Spleen (tissue), 11 donors: Measurements from ENCODE around the gene TNFSF10. TPM values are rescaled to one million over a fixed set of nuclear protein-coding genes. Genes with fewer than 3 reads are reported as not detected.

Experiments
- DNase-seq: peaks from one replicate; pipeline ENCODE4 v3.0.0-alpha.2; 2020
- H3K27ac ChIP-seq, 8 donors: fragments of 200-600 bp; sonication (generic) in 7 of 8; 1 replicate in 4 of 8; 2 replicates in 4 of 8; pipeline versions ENCODE4 v1.5.0 to v1.8.0; 2016 to 2021; ENCODE audit warnings: inconsistent platforms in 4 of 8, mild to moderate bottlenecking in 4 of 8, moderate library complexity in 1 of 8
- H3K27me3 ChIP-seq, 7 donors: fragments of 200-600 bp; sonication (generic) in 6 of 7; replicated peaks in 1 of 7; 1 replicate in 4 of 7; 2 replicates in 3 of 7; pipeline versions ENCODE4 v1.5.0 to v1.8.0; 2016 to 2021; ENCODE audit warnings: inconsistent platforms in 3 of 7, mild to moderate bottlenecking in 1 of 7
- H3K36me3 ChIP-seq, 6 donors: fragments of 200-600 bp; sonication (generic) in 5 of 6; 1 replicate in 4 of 6; 2 replicates in 2 of 6; pipeline versions ENCODE4 v1.5.0 to v1.8.0; 2016 to 2021; ENCODE audit warnings: inconsistent platforms in 2 of 6
- H3K4me1 ChIP-seq, 6 donors: fragments of 200-600 bp; sonication (generic) in 5 of 6; 1 replicate in 3 of 6; 2 replicates in 3 of 6; pipeline versions ENCODE4 v1.5.0 to v1.8.0; 2016 to 2021; ENCODE audit warnings: inconsistent platforms in 3 of 6
- H3K4me3 ChIP-seq, 8 donors: fragments of 200-600 bp; sonication (generic) in 7 of 8; 1 replicate in 4 of 8; 2 replicates in 4 of 8; pipeline versions ENCODE4 v1.5.0 to v1.8.0; 2016 to 2021; ENCODE audit warnings: inconsistent platforms in 4 of 8, mild to moderate bottlenecking in 4 of 8, moderate library complexity in 2 of 8
- H3K9me3 ChIP-seq, 8 donors: fragments of 200-600 bp; sonication (generic) in 7 of 8; 1 replicate in 4 of 8; 2 replicates in 4 of 8; pipeline versions ENCODE4 v1.5.0 to v1.8.0; 2016 to 2021; ENCODE audit warnings: inconsistent platforms in 4 of 8
- CTCF ChIP-seq, 11 experiments: fragments of 200-600 bp in 7 of 11; fragments of 450-650 bp in 4 of 11; sonication (generic) in 4 of 11; IDR thresholded peaks in 8 of 11; conservative IDR thresholded peaks in 3 of 11; 1 replicate in 7 of 11; 2 replicates in 4 of 11; pipeline versions ENCODE4 v1.4.0 to v1.8.0; 2016 to 2021; ENCODE audit warnings: antibody characterized with exemption in 11 of 11, inconsistent platforms in 4 of 11, mild to moderate bottlenecking in 1 of 11
- POLR2A ChIP-seq, 3 donors: fragments of 450-650 bp; IDR thresholded peaks; one replicate each; pipeline ENCODE4 v1.5.1; 2017; ENCODE audit warnings: antibody characterized with exemption in 3 of 3, mild to moderate bottlenecking in 1 of 3
- POLR2AphosphoS5 ChIP-seq, 3 donors: sonication (generic); formaldehyde crosslinking; IDR thresholded peaks; one replicate each; pipeline ENCODE4 v1.5.1; 2017; ENCODE audit warnings: antibody characterized with exemption in 3 of 3
- whole genome bisulfite sequencing, 5 donors: extraction: QIAGEN DNeasy Blood & Tissue Kit in 3 of 5; methylation state at CpG; one replicate each; pipeline versions ENCODE4 v1.1.5 to v1.1.7; 2013 to 2018; 5-methylcytosine and 5-hydroxymethylcytosine counted together
- intact Hi-C: fragments of 100-400 bp; cut with DNase I; formaldehyde crosslinking; loops from one replicate; pipeline ENCODE4 v1.15.0; 2023; ENCODE audit warnings: low total_unique reads
- polyA plus RNA-seq, 3 donors: library from polyadenylated mRNA; stranded (reverse); fragments of 200-250 nt; gene quantifications; one replicate each; pipeline ENCODE4 v1.2.1, GENCODE V29; 2013
- total RNA-seq, 7 donors: library from RNA; depleted of rRNA in 3 of 7; stranded (reverse); fragments of >200 nt in 3 of 7; fragmentation: NEBNext Ultra II Directional in 4 of 7; extraction: Animal tissue kit (Norgen Biotek cat#: 25700) in 4 of 7; gene quantifications; one replicate each; pipeline versions ENCODE4 v1.1.0 to v1.2.1, GENCODE V29; 2016 to 2021
- donor health status: healthy with polysubstance abuse.
- donor health status: DM: no; HTN: no; CAD: no; lungs with moderate emphysema.
- donor health status: DM: no; HTN: no; CAD: no.
- donor health status: Bipolar disorder and iron deficiency.
- donor health status: healthy.
- donor health status: DM: no; HTN: no; CAD: no.
- donor health status: DM: yes; HTN: yes; CAD: no.

Gene TNFSF10
- total and polyA plus RNA-seq, 10 donors, result 19.5 to 156 (median 87.4) TPM

DNA sequence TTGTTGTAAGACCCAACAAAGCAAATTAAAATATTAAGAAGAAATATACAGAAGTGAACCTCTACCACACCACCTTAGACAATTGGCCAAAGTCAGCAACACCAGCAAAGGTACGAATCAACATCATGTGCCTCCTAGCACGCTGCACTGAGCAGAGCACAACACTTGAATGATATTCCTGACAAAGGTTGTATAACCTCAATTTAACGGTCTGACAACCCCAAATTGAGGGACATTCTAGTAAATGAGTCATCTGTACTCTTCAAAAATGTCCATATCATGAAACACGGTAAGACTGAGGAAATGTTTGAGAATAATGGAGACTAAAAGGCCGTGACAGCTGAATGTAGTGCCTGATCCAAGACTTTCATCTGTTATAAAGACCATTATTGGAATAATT, 41.3 kb upstream of the TNFSF10 start:
- WGBS, 5 donors, result 81 to 86% (median 85%) methylated on average over 5 of the region's 5 CpGs
- TF ChIP-seq CTCF (IDR thresholded peaks at IDR 0.05 in 8 of 11, conservative IDR thresholded peaks at IDR 0.05 in 3 of 11), result no peak
- intact Hi-C loops, result no loop called here
- Histone ChIP-seq H3K27me3 (no peaks in the 10 kb centered on the region), H3K27ac (peak overlapping the region in 6 of 8 donors; percentile 79 to 91 (median 86)), H3K36me3 (no peaks in the 10 kb centered on the region), H3K9me3 (no peaks in the 10 kb centered on the region), H3K4me1 (peaks cover 8 to 65% (median 30%) of the 10 kb centered on the region in 6 donors), H3K4me3 (no peak overlapping the region)
- DNase-seq, result no peak

DNA sequence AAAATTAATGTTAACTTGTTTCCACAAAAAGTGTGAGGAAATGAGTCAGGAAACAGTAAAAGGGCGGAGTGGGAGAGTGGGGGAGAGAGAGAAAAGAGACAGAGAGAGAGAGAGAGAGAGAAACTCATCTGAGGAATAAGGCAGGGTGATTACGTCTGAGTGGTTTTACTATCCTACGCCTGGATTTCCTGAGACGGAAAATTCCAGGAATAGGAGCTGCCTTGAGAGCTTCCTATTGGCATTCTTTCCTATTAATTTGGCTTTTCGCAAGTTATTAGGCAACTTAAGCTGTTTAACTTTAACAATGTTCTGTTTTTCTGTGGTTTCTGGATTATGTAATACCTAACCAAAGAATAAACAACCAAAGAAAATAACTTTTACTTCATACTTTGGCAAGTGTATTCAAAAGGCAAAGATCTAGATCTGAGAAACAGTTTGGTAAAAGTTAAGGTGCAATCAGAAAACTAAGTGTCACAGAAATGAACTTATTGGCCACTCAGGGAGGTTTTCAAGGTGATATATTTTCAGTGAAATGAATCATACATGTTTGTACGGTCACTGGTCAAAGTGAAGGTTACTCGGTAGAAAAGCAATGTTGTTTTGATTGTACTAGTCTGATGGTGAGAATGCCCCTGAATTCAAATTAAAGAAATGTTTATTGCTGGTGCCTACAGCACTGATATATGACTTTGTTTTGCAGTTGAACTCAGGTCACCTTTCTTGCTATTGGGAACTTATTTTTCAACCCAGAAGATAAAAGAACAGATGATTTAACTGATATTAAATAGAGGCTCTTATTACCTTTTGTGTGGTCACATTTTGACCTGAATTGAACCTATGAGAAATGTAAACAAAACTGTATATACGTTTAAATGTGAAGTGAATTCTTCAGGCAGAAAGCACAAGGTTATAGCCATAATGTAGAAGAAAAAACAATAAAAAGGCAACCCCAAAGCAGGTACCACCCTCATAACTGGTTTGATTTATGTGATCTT, 39.9 kb upstream of the TNFSF10 start:
- intact Hi-C loops, result no loop called here
- Histone ChIP-seq H3K36me3 (no peaks in the 10 kb centered on the region), H3K27ac (peak overlapping the region; percentile 76 to 91 (median 84)), H3K27me3 (no peaks in the 10 kb centered on the region), H3K9me3 (no peaks in the 10 kb centered on the region), H3K4me3 (peak overlapping the region in 2 of 8 donors; percentile 20 to 44), H3K4me1 (peaks cover 8 to 62% (median 30%) of the 10 kb centered on the region in 6 donors)
- no peak for DNase-seq
- TF ChIP-seq CTCF (IDR thresholded peaks at IDR 0.05 in 8 of 11, conservative IDR thresholded peaks at IDR 0.05 in 3 of 11) (no peak), POLR2AphosphoS5 (IDR thresholded peaks at IDR 0.05) (no peak), POLR2A (IDR thresholded peaks at IDR 0.05) (no peak)
- 8 to 16% (median 10%) methylated on average over 8 of the region's 8 CpGs for WGBS, 5 donors

GRCh38 chr3:172561897-172562640, 38.8 kb upstream of the TNFSF10 start:
- no peaks in the 10 kb centered on the region for H3K9me3 ChIP-seq
- intact Hi-C loops, result no loop called here
- no peaks in the 10 kb centered on the region for H3K36me3 ChIP-seq
- H3K4me1 ChIP-seq, result peaks cover 8 to 68% (median 36%) of the 10 kb centered on the region in 6 donors
- WGBS, 5 donors, result 54 to 67% (median 61%) methylated on average over 12 of the region's 12 CpGs
- peak overlapping the region in 2 of 8 donors; percentile 20 to 44 for H3K4me3 ChIP-seq
- no peak for DNase-seq
- peak overlapping the region; percentile 76 to 91 (median 84) for H3K27ac ChIP-seq
- no peak for TF ChIP-seq CTCF (IDR thresholded peaks at IDR 0.05 in 8 of 11, conservative IDR thresholded peaks at IDR 0.05 in 3 of 11)
- no peak for TF ChIP-seq POLR2AphosphoS5 (IDR thresholded peaks at IDR 0.05)
- no peak for TF ChIP-seq POLR2A (IDR thresholded peaks at IDR 0.05)
- no peaks in the 10 kb centered on the region for H3K27me3 ChIP-seq

DNA sequence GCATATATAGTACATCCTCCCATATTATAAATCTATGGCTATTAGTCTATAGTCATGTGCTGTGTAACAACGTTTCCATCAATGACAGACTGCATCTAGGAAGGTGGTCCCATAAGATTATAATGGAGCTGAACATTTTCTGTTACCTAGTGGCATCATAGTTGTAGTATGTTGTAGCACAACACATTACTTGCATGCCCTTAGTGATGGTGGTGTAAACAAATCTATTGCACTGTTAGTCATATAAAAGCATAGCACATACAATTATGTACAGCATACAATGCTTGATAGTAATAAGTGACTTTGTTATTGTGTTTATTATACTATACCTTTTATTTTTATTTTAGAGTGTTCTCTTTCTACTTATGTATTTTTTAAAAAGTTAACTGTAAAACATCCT, 37.4 kb upstream of the TNFSF10 start:
- Histone ChIP-seq H3K9me3 (no peaks in the 10 kb centered on the region), H3K36me3 (no peaks in the 10 kb centered on the region), H3K27ac (no peak overlapping the region), H3K4me3 (no peak overlapping the region), H3K27me3 (no peaks in the 10 kb centered on the region), H3K4me1 (peaks cover 8 to 69% (median 37%) of the 10 kb centered on the region in 6 donors)
- DNase-seq, result no peak
- TF ChIP-seq POLR2AphosphoS5 (IDR thresholded peaks at IDR 0.05) (no peak), POLR2A (IDR thresholded peaks at IDR 0.05) (no peak), CTCF (IDR thresholded peaks at IDR 0.05 in 8 of 11, conservative IDR thresholded peaks at IDR 0.05 in 3 of 11) (no peak)
- intact Hi-C loops, result no loop called here
- WGBS, 5 donors, result 78 to 84% (median 79%) methylated on average over 1 of the region's 1 CpG
